DMS153 treated with DMSO at 0.1 percent for 48 hours (cell line): ENCODE data around the gene RNF13.
A peak's percentile ranks its signal among the peaks of the same experiment; 100 is the strongest.
"Not testable (repeated sequence)": the region's sequence is repeated elsewhere in the genome, so short reads cannot be mapped to it uniquely, and the experiment has no call there.

Source experiments
- DNase-seq: peaks from one replicate; lab custom pipeline; 2025; ENCODE audit not compliant: unreplicated experiment; lab: John Stamatoyannopoulos, UW

The RNF13 gene

GRCh38 chr3:149892371-149892770 lies 79.4 kb downstream of the RNF13 start:
- DNase-seq = no peak

DNA sequence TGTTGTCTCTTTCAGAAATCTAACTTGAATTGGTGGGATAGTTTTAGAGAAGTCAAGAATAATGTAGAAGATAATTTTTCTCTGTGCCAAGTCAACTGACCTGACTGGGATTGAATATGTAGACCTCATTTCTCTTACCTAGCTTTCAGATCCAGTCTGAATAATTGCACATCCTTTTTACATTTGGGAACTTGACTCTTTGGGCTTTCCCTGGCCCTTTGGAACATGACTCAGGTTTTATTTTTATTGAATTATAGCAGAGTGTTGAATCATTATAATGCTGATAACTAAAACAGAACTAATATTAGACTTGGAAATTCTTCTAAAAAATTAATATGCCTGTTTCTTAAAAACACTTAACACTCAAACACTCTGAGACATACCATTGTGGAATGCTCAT lies 81.2 kb downstream of the RNF13 start:
- no peak for DNase-seq

- no peak for DNase-seq
Observed at GRCh38 chr3:149895339-149895738, 82.3 kb downstream of the RNF13 start.

GRCh38 chr3:149895769-149896168 lies 82.8 kb downstream of the RNF13 start:
- DNase-seq = no peak

DNA sequence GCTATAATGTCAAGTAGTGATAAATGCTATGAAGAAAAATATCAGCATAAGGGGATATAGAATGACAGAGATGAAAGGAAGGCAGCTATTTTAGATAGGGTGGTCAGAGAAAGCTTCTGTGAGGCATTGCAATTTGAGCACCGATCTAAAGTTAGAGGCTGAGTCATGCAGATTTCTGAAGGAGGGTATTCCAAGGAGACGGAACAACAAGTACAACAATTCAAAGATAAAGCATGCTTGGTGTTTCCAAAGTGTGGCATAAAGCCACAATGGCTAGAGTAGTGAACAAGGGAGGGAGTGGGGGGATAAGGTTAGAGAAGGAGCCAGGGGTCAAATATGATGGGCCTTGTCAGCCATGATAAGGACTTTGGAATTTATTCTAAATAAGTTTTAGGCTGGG lies 85.8 kb downstream of the RNF13 start:
- no peak for DNase-seq

GRCh38 chr3:149900322-149900721 lies 87.3 kb downstream of the RNF13 start:
- no peak for DNase-seq

- DNase-seq = no peak
Observed at GRCh38 chr3:149901770-149902169, 88.8 kb downstream of the RNF13 start.

- no peak for DNase-seq
Observed at GRCh38 chr3:149902498-149903139, 89.6 kb downstream of the RNF13 start.

GRCh38 chr3:149906036-149906435 lies 93.0 kb downstream of the RNF13 start:
- no peak for DNase-seq

GRCh38 chr3:149908424-149908957 lies 95.5 kb downstream of the RNF13 start:
- DNase-seq = no peak

- DNase-seq = no peak
Observed at GRCh38 chr3:149909923-149910322, 96.9 kb downstream of the RNF13 start.

DNA sequence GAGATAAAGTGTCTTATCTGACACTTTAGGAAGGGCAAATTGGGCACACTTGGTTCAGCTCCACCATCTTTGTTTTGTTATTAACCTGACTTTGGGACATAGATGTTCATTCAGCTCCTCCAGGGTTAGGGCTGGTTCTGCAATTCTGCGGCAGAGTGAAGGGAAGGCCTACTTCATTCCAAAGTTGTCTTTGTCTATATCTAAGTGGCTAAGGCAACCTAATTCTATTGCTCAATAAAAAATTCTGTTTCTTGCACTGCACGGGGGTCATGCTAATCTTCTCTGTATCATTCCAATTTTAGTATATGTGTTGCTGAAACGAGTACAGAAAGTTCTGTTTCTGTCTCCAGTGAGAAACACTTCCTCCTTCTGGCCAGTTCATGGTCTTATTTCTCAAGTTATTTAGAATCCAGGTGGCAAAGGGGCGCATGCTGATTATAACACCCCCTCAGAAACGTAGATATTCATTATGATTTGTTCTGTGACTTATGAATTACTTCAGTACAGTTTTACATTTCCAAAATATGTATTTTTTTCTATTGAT lies 104.2 kb downstream of the RNF13 start:
- no peak for DNase-seq

- DNase-seq = no peak
Observed at GRCh38 chr3:149919509-149919908, 106.5 kb downstream of the RNF13 start.

DNA sequence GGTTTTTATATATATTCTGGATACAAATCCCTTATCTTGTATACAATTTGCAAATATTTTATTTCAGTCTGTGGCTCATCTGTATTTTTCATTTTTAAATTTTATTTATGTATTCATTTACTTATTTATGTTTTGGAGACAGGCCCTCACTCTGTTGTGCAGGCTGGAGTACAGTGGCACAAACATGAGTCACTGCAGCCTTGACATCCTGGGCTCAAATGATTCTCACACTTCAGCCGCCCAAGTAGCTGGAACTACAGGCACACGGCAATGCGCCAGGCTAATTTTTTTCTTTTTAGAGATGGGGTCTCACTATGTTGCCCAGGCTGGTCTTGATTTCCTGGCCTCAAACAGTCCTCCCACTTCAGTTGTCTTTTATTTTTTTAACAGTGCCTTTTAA lies 107.1 kb downstream of the RNF13 start:
- DNase-seq = no peak

DNA sequence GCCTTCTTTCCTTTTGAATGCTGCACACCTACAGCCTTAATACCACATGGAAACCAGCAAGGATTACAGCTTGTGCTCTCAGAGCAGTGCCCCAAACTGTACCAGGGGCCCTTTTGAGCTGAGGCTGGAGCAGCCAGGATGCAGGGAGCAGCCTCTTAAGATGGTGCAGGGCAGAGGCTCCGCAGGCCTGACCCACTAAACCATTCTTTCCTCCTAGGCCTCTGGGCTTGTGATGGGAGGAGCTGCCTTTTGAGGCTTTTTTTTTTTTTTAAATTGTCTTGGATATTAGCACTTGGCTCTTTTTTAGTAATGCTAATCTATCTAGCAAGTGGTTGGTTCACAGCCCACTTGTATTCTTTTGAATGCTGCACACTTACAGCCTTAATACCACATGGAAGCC lies 120.0 kb downstream of the RNF13 start:
- DNase-seq = no peak

- DNase-seq = no peak
Observed at GRCh38 chr3:149933858-149934257, 120.8 kb downstream of the RNF13 start.

- DNase-seq = no peak
Observed at GRCh38 chr3:149934524-149934923, 121.5 kb downstream of the RNF13 start.

DNA sequence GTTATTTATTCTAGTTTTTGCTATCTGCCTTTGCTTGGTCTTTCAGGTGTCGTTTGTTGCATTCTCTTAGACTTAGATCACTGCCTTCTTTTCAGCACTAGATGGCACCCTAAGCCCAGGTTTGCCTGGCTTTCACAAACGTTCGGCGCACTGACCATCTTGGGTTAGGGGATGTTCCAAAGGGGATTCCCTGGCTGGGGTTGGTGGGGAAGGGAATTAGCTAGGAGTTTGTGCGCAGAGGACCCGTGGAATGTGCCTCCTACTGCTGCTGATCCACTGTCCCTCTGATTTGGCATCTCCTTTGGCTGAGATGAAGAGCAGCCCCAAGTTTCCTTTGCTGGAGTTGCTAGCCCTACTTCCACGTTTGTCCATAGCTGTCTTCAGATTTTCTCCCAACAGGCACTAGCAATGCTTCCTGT lies 123.8 kb downstream of the RNF13 start:
- peak; percentile 29 for DNase-seq

DNA sequence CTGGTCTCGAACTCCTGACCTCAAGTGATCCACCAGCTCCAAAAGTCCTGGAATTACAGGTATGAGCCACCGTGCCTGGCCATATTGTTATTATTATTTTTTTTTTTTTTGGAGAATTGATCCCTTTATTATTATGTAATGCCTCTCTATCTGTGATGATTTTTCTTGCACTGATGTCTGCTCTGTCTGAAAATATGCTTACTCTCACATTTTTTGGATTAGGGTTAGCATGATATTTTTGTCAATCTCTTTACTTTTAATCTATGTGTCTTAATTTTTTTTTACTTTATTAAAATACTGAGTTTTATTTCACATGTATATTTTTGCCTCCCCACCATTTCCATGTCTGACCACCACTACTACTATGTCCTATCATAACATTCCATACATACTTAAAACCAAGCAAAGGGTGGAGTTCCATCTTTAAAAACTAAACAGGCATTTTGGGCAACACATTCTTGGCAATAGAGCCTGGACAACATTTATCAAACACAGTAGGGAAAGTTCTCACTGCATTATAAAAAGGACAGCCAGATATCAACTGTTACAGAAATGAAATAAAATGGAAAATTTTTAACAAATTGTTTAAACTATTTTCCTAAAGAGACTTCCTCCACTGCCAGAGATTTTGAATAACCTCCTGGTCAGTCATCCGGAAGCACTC lies 125.5 kb downstream of the RNF13 start:
- not testable (repeated sequence) for DNase-seq

- DNase-seq = no peak
Observed at GRCh38 chr3:149941186-149941585, 128.2 kb downstream of the RNF13 start.

GRCh38 chr3:149941946-149942345 lies 128.9 kb downstream of the RNF13 start:
- DNase-seq = no peak

DNA sequence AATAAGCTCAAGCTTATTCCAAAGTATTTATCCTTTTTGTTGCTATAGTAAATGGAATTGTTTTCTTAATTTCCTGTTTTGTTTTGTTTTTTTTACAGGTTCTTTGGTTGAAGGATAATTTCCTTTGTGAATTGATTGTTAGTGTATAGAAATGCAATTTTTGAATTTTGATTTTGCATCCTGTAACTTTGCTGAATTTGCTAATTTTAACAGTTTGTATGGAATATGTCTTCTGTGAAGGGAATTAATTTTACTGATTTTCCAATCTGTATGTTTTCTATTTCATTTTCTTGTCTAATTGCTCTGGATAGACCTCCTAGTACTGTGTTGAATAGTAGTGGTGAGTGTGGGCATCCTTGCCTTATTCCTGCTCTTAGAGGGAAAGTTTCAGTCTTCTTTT lies 129.4 kb downstream of the RNF13 start:
- no peak for DNase-seq
